Measurements from ENCODE around the gene NKAIN1.

- TF ChIP-seq RAD21 (IDR thresholded peaks at IDR 0.05; ENCODE audit: low read depth) (no peak), EP300 (IDR thresholded peaks at IDR 0.05; ENCODE audit: borderline replicate concordance) (no peak), EGR1 (IDR thresholded peaks at IDR 0.05) (no peak), YY1 (IDR thresholded peaks at IDR 0.05; ENCODE audit: low read depth) (no peak), TAF1 (IDR thresholded peaks at IDR 0.05; ENCODE audit: low read depth) (no peak), MAX (IDR thresholded peaks at IDR 0.05) (no peak), FOXM1 (IDR thresholded peaks at IDR 0.05; ENCODE audit: borderline replicate concordance, low read depth) (no peak), USF1 (IDR thresholded peaks at IDR 0.05) (no peak)
Observed at GRCh38 chr1:31227891-31228568, 11.7 kb downstream of the NKAIN1 start.

Data from Ishikawa (cell line).